Stimulated activated CD8-positive, alpha-beta memory T cell treated with anti-CD3 and anti-CD28 coated beads, Interleukin-7, amount 100 ng/mL, for 48 hours (primary cell): ENCODE data around the gene FIBCD1.
"Not testable (repeated sequence)": the region's sequence is repeated elsewhere in the genome, so short reads cannot be mapped to it uniquely, and the experiment has no call there.

Source experiments
- DNase-seq, 2 donors: peaks; one replicate each; pipeline ENCODE4 v3.0.0-alpha.2; 2020; ENCODE audit warnings: low read depth in 1 of 2; ENCODE audit errors: extremely low read depth in 1 of 2

The FIBCD1 gene

GRCh38 chr9:130955947-130956621 is 17.0 kb upstream of the FIBCD1 start:
- no peak for DNase-seq

- not testable (repeated sequence) for DNase-seq
Measured at GRCh38 chr9:130954925-130955324, 15.9 kb upstream of the FIBCD1 start.

GRCh38 chr9:130954317-130954716 is 15.3 kb upstream of the FIBCD1 start:
- DNase-seq, result no peak

GRCh38 chr9:130952065-130952762 is 13.2 kb upstream of the FIBCD1 start:
- no peak for DNase-seq

- no peak for DNase-seq
Measured at GRCh38 chr9:130950039-130950311, 10.9 kb upstream of the FIBCD1 start.

- no peak for DNase-seq
Measured at GRCh38 chr9:130949188-130950038, 10.4 kb upstream of the FIBCD1 start.

GRCh38 chr9:130948266-130948665 is 9.2 kb upstream of the FIBCD1 start:
- DNase-seq, result no peak

GRCh38 chr9:130947618-130948140 is 8.6 kb upstream of the FIBCD1 start:
- no peak for DNase-seq

GRCh38 chr9:130946766-130947617 is 7.9 kb upstream of the FIBCD1 start:
- DNase-seq, result no peak

GRCh38 chr9:130945173-130945572 is 6.1 kb upstream of the FIBCD1 start:
- no peak for DNase-seq

GRCh38 chr9:130944510-130945058 is 5.5 kb upstream of the FIBCD1 start:
- DNase-seq, result no peak

GRCh38 chr9:130943777-130944176 is 4.7 kb upstream of the FIBCD1 start:
- DNase-seq, result no peak

- no peak for DNase-seq
Measured at GRCh38 chr9:130943221-130943620, 4.2 kb upstream of the FIBCD1 start.

- no peak for DNase-seq
Measured at GRCh38 chr9:130942679-130943078, 3.6 kb upstream of the FIBCD1 start.

GRCh38 chr9:130942084-130942483 is 3.0 kb upstream of the FIBCD1 start:
- no peak for DNase-seq

GRCh38 chr9:130940693-130941576 is 1.9 kb upstream of the FIBCD1 start:
- peak; percentile 33 to 57 for DNase-seq

GRCh38 chr9:130940027-130940549 is 1.0 kb upstream of the FIBCD1 start:
- DNase-seq, result no peak

GRCh38 chr9:130939405-130940026 is 469 bp upstream of the FIBCD1 start:
- DNase-seq, result no peak

- DNase-seq, result no peak
Measured at GRCh38 chr9:130938184-130938651, 829 bp downstream of the FIBCD1 start.
